GM19468 (cell line): Measurements from ENCODE around the gene LRRTM1.

Source experiments
- ATAC-seq: cut with Tn5 transposase; IDR thresholded peaks from one replicate; pipeline ENCODE4 v1.9.1; 2021; ENCODE audit warnings: mild to moderate bottlenecking, moderate library complexity, moderate number of reproducible peaks; ENCODE audit not compliant: unreplicated experiment; ENCODE audit errors: extremely low read depth

LRRTM1 gene

GRCh38 chr2:80252294-80252986 is 52.1 kb downstream of the LRRTM1 start:
- no peak for ATAC-seq
